SKM-1 treated with dmso at 0.1 percent for 144 hours (cell line): Measurements from ENCODE around the gene MITF.
"Not testable (repeated sequence)": the region's sequence is repeated elsewhere in the genome, so short reads cannot be mapped to it uniquely, and the experiment has no call there.

Experiments
- DNase-seq: peaks from one replicate; lab custom pipeline; 2025; ENCODE audit not compliant: unreplicated experiment; lab: John Stamatoyannopoulos, UW

Gene MITF

DNA sequence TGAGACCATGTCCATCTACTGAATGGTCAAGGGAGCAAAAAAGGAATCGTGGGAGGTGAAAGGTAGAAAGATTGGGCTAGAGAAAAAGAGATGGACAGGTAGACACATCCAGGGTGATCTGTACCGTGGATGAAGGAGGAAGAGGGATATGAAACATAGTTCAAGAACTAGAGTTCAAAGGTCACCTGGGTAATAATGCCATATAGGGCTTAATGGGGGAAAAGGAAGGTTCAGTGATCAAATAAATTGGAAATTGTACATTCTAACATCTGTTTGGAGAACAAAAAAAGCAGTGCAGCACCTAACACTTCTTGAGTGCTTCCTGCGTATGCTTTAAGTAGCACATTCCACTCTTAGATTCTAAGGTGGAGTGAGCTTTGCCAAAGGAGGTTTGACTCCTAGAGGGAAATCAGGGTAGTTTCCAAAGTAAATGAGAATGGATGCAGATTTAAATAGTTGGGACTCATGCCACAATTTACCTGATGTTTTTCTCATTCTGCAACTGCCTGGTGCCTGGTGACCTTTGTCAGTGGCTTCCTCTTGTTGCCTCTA lies 46.6 kb downstream of the MITF start:
- no peak for DNase-seq

DNA sequence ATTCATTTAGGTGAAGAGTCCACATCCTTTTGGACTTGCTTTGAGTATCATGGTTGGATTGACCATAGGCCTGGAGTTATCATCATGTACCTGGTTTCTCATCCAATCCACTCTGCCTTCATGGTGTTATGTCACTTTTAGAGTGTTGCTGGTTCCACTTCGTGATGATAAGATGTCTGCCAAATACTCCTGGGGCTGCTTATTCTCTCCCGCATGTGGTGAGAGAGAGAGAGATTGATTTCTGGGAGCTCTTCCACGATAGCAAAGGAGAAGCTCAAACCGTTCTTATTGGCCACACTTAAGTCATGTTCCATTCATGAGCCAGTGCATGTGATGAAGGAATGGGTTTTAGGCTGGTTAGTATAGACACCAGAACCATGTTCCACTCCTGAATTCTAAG lies 47.6 kb downstream of the MITF start:
- DNase-seq = no peak

DNA sequence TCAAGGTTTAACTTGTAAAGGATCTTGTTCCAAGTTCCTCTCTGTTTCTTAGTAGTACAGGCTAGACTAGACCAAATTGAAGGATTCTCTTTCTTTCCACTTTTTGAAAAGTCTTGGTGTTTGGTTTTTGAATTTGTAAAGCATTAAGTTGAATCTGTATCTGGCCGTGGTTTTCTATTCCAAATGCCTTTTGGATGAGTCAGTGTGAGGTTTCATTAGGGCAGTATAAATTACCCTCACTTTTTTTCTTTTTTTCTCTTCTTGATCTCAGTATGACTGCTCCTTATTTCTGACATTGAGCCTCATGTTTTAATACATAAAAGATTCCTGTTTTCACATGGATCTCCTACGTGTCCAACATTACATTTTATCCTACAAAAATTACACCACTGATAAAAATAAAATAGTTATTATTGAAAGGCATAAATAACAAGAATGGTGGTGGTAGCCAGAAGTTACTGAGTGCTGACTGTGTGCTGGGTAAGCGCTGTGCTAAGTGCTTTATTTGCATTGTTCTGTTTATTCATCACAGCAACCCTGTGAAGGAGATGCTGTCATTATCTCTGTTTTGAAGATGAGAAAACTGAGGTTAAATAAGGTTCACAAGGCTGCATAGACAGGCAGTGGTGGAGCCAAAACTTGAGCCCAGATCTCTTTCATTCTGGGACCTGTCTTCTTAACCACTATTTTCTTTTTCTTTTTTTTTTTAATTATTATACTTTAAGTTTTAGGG lies 48.3 kb downstream of the MITF start:
- DNase-seq = no peak

DNA sequence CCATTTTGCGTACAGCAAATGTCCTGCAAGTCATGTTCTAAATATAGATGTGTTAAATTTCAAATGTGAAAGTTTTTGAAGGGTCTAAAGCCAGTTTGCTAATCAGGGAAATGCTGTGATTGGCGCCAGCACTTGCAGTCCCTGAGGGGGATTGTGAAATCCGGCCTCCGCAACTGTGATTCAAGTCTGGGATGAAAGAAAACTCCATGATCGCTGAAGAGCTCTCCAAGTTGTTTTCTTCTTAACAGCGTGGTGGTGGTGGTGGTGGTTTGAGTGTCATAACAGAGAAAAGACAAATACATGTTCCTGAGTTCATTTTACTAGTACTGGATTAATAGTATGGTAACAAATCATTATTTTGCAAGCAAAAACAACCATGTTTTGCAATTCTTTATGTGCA lies 51.8 kb downstream of the MITF start:
- DNase-seq = no peak

DNA sequence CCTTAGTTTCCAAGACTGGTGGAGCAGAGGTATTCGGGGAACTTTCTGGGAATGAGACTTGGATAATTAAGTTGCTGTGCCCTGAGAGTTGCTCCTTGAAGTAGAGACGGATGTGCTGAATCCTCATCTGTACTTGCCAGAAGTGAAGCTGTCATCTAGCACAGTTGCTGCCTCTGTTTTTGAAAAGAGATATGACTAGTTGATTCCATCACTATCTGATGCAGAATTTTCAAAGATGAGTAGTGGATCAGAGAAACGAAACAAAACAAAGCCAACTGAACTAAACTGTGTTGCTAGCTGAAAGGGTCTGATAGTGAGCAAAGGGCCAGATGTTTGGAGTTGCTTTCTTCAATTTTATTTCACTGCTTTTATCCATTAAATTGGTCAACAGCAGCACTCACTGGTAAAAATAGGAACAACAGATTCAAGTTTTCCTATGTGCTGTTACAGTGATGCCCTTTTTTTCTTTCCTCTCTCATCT lies 52.7 kb downstream of the MITF start:
- no peak for DNase-seq

DNA sequence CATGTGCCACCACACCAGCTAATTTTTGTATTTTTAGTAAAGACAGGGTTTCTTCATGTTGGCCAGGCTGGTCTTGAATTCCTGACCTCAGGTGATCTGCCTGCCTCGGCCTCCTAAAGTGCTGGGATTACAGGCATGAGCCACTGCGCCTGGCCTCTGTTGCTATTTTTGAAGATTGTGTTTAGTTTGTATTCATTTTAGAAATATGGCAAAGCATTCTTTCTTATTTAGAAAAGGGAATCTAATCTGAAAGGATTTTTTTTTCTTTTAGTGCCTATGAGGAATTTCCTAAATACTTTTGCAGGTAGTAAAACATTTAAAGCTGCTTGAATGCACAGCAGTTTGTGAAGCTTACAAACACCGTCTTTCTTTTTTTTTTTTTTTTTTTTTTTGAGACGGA lies 56.9 kb downstream of the MITF start:
- DNase-seq = not testable (repeated sequence)

DNA sequence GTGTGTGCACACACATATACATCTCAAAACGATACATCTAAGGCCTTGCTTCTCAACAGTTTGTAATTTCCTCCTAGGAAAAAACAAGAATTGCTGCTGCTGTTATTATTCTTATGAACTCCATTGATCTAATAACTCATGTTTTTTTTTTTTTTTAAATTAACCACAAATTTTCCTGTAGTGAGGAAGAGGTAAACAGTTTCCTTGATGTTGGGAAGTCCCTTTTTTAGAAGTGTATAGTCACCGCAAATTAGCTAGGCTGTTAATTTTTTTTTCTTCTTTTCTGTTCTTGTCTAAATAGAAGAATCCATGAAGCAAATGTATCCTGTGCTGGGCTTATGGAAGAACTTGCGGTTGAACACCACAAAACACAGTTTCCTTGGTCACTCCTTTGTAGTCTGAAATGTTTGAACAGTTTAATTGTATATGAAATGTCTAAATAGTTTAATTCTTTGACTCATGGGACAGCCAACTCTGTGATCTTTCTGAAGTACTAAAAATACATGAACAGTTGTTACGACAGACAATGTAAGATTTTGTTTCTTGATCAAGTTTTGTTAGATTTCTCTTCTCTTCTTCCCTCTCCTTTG lies 64.5 kb downstream of the MITF start:
- DNase-seq = no peak

DNA sequence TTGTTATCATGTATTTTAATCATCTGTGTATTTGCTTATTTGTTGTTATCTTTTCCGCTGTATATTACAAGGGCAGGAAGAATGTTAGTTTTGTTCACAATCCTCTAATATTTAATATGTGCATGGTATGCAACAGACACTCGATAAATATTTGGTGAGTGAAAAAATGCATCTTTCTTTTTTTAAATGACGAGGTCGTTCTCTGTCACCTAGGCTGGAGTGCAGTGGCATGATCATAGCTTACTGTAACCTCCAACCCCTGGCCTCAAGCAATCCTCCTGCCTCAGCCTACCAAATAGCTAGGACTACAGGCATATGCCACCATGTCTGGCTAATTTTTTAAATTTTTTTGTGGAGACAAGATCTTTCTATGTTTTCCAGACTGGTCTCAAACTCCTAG lies 66.2 kb downstream of the MITF start:
- no peak for DNase-seq

DNA sequence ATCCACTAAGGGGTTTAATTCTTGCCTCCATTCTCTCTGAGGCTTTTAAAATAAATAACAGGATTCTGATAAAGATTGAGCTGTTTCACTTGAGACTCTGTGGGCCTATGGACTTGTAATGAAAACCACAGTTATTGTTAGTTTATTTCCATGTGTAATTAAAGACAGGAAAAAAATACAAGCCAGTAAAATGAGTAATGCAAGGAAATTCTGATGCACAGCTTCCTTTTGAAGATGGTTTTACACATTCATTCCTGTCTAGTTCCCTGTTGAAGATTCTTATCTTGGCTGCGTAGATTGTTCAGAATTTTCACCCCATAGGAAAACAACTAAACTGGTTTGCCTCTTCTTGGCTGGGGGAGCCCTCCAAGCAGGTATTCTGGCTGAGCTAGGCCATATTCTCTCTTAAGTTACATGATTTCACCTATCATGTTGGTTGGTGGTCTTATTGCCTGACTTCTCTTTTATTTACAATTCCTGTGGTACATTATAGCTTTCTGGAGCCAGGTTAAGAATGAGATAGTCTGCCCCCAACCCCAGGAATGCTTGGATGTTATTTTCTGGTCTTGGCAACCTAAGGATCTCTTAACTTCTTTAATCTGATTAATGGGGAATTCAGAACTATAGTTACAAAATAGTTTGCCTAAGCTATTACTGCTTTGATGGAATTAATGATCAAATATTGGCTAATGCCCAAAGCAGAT lies 67.6 kb downstream of the MITF start:
- DNase-seq = no peak

DNA sequence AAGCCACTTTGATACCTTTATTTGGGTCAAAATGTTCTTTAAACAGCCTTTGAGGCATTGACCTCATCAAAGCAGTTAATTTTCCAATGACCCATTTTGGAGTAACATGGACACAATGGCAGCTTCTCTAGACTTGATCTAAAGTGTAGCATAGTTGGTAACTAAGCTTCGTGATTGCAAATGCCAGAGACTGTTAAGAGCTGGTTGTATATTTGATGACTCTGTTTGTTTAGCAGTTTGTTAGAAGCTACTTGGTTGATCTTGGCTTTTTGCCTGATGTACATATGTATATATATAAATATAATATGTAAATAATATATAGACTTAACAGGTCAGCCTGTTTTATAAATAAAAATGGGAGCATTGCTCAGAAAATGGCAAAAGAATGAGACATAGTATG lies 68.4 kb downstream of the MITF start:
- DNase-seq = no peak

DNA sequence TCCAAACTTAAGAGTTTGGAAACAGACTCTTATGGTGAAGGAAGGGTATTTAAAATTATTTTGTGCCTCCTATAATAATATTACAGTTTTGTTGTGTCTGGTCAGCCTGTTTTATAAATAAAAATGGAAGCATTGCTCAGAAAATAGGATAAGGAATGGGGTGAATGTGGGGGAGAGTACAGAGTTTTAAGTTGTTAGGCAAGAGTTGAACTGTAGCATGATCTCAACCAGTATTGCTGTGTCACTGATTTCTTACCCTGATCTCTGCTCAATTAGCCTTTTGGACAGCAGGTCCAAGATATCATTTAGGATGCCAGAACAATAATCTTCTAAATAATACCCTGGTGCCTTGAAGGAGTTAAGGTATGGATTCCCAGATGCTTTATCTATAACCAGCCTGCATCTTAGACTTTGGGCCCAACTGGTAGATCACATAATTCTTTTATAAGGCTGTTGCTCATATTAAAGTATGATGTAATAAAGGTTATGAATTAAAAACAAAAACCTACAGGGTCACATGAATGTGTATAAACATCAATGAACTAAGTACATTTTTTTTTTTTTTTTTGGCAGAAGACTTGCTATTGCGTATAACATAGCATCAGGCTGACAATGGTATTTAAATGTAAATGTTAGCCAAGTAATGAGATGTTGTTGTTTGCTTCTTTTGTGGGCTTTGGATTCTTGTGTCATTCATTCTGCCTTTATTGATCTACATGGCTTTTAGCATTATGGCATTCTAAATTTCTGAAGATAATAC lies 70.0 kb downstream of the MITF start:
- no peak for DNase-seq

DNA sequence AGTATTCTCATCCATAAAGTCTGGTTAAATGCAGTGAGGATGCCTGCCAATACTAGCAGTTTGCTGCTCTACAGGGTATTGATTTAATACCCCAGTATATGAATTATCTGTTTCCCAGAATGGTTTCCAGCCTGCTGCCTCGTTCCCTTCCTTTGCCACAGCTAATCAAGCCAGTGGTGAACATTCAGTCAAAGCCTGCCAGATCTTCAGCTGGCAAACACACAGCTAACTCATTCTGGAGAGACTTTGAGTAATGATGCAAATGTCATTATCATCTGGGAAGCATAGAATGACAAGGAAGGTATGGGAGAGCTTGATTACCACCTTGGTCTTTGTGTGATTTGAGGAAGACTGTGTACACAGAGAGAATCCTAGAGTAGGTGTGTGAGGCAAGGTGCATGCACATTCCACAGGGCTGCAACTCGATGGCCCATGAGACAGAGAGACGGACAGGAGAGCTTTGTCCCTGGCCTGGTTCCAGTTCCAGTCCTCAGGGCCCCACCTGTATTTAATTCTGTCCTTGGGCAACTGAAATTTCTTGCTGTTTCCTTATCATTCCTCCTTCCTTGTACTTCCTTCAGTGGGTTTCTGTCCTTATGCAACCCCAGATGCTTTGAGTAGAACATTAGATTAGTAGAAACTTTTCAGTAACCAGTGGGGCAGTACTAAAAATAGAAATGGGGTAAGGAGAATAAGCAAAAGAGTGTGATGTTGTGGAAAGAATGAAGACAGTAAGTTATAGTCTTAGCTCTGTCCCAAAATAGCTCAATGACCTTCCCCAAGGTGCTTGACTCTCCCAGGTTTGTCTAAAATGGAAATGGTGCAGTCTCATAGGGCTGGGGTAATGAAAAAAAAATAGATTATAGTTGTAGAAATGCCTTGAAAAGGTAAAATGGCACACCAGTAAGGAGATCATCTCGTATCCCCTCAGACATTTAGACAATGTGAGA lies 72.5 kb downstream of the MITF start:
- no peak for DNase-seq

DNA sequence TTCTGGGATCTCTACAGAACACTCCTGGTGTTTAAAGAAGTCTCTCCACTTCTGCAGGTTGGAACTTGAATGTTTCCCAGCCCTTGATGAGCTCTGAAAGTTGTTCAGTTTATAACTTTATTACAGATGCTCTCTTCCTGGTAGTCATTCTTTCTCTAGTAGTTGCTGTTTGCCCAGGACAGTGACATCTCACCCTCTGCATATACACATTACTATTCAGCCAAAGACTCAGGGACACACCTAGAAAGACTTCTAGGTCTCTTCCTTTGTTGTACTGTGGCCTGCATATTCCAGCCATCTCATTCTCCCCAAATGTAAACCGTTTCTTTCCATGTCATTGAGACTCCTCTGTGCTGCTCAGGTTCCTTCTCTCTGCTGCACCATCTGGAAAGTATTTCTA lies 76.7 kb downstream of the MITF start:
- no peak for DNase-seq

DNA sequence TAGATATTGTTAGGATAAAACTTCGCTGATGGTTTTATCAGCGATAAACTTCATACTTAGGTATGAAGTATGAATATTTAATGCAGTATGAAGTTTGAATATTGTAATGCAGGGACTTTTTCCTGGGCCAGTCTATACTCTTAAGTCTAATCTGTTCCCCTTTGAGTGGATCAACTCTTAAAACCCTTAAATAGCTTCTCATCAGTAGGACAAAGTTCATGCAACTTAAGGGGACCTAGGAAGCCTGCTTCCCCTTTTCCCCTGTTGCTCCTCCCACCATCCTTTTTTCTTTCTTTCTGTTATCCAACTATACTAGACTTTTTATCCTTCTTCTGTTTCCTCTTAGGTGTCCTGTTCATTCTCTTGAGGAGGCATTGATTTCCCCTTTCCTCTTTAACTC lies 78.7 kb downstream of the MITF start:
- peak; percentile 20 for DNase-seq

DNA sequence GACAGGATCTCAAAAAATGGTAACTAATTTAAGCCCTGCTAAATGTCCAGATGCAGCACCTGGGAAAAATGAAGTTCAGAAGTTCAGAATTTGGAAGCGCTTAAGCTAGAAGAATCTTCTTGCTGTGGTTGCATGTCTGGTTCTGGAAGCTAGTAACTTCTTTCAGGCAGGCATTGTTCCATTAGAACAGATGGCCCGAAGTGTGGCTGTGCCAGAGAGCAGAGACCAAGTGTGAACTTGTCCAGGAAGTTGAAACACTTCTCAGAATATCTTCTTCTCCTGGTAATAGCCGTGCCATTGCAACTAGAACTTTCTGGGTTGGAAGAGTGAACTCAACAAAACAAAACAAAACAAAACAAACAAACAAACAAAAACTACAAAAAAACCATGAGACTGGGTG lies 80.0 kb downstream of the MITF start:
- no peak for DNase-seq

DNA sequence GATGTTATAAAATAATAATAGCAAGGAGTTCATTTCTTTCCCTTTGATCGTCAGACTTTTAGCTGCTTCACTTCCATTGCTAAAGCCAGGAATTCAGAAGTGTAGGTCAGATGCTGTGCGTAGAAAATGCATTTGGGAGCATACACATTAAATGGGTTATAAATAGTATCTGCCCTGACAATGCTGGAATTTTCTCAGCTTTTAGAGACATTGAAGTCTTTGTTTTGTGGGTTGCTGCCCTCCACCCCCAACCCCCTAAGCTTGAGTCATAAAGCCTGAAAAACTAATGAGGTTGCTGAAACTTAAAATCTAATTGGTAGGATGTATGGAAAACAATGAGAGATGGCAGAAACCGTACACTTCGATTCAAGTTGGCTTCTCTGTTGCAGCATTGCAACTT lies 81.9 kb downstream of the MITF start:
- DNase-seq = no peak

DNA sequence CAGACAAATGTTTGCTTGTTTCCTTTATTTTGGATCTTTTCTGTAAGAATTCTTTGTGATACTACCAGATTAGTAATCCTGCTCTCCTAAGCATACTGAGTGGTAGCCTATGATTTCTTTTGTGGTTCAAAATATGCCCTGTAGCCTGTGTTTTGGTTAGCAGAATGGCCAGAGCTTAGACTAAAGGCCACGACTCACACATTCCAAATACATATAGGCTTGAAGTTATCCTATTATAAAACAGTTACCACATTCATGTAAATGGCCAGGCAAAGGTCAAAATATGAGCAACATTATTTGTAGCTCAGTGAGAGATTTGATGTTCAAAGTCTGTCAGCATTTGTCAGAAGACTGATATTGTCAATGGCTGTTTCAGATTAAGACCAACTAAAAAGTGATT lies 84.5 kb downstream of the MITF start:
- no peak for DNase-seq

DNA sequence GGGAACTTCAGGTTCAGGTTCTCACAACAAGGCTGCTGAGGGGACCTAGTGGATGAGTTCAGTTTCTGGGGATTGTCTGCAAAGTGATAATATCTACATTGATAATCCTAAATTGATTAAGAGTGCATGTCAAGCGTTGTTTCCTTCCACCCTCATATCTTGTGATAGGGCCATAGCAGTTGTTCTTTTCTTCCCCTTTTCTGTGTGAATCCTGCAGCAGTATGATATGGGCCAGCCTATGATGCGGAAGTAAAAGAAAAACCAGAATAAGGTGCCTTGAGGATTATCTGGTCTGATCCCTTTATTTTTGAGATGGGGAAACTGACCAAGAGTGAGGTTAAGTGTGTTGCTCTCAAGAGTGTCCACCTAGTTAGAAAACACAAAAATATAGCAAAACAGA lies 86.2 kb downstream of the MITF start:
- no peak for DNase-seq

DNA sequence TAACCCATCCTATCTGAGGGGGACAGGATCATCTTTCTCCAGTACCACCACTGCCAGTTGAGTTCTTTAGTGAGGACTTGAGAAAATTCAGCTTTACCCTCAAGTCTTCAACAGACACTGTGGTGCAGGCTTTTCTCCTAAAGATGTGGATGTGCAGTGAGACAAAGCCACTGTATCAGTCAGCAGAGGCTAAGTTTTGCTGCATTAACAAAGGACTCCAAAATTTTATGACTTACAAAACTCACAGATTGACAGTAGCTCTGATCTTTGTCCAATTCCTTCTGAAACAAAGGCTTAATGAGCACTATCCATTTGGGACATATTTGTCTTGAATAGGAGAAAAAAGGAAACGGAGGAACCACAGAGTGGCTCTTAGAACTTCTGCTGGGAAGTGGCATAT lies 87.9 kb downstream of the MITF start:
- DNase-seq = no peak

DNA sequence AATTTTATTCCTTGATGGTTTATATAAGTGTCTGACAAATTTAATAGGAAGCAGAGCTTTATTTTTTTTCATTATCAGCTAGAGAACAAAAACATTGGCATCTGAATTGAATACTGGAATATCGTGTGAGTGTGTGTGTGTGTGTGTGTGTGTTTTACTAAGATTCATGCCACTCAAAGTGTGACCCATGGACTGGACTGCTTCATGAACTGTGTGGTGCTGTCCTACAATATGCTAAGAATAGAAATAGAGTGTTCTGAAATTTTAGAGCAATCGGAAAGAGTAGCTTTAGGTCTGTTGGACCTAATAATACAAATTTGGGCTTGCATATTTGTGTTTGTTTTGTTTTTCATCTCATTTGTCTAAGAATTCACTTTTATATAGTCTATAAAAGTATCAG lies 89.6 kb downstream of the MITF start:
- no peak for DNase-seq
